ENCODE results near the gene ITPR1. TPM values are rescaled to one million over a fixed set of nuclear protein-coding genes. Genes with fewer than 3 reads are reported as not detected.
"Not testable (repeated sequence)": the region's sequence is repeated elsewhere in the genome, so short reads cannot be mapped to it uniquely, and the experiment has no call there.

Gene ITPR1
- polyA plus RNA-seq (ENCODE audit: insufficient read length) = 16.4 TPM

GRCh38 chr3:4493014-4493940 is at the start of gene ITPR1:
ITPR1 (plus strand) TSS chr3:4493348; CDS start chr3:4516492, 23,144 bp downstream.
- peak; percentile 97 for DNase-seq (ENCODE audit: low read depth)

- no peak for DNase-seq (ENCODE audit: low read depth)
These were observed 45.7 kb upstream of the ITPR1 start for GRCh38 chr3:4447295-4447999.

GRCh38 chr3:4448187-4448586 is 45.0 kb upstream of the ITPR1 start:
- DNase-seq (ENCODE audit: low read depth) = no peak

GRCh38 chr3:4449043-4449805 is 43.9 kb upstream of the ITPR1 start:
- DNase-seq (ENCODE audit: low read depth) = no peak

GRCh38 chr3:4454142-4454541 is 39.0 kb upstream of the ITPR1 start:
- DNase-seq (ENCODE audit: low read depth) = no peak

- not testable (repeated sequence) for DNase-seq (ENCODE audit: low read depth)
These were observed 36.4 kb upstream of the ITPR1 start for GRCh38 chr3:4456780-4457179.

- DNase-seq (ENCODE audit: low read depth) = no peak
These were observed 34.2 kb upstream of the ITPR1 start for GRCh38 chr3:4458961-4459360.

GRCh38 chr3:4460334-4460733 is 32.8 kb upstream of the ITPR1 start:
- DNase-seq (ENCODE audit: low read depth) = no peak

GRCh38 chr3:4461468-4462090 is 31.6 kb upstream of the ITPR1 start:
- DNase-seq (ENCODE audit: low read depth) = no peak

GRCh38 chr3:4462369-4463040 is 30.6 kb upstream of the ITPR1 start:
- no peak for DNase-seq (ENCODE audit: low read depth)

- no peak for DNase-seq (ENCODE audit: low read depth)
These were observed 28.6 kb upstream of the ITPR1 start for GRCh38 chr3:4464576-4464975.

GRCh38 chr3:4466741-4467521 is 26.2 kb upstream of the ITPR1 start, which contains the start of gene SUMF1:
SUMF1 (minus strand) TSS chr3:4467269; CDS start chr3:4467245, 24 bp downstream.
- peak; percentile 47 for DNase-seq (ENCODE audit: low read depth)

- DNase-seq (ENCODE audit: low read depth) = no peak
These were observed 25.7 kb upstream of the ITPR1 start for GRCh38 chr3:4467522-4467867.

GRCh38 chr3:4471907-4472306 is 21.2 kb upstream of the ITPR1 start:
- no peak for DNase-seq (ENCODE audit: low read depth)

GRCh38 chr3:4472312-4472711 is 20.8 kb upstream of the ITPR1 start:
- DNase-seq (ENCODE audit: low read depth) = no peak

GRCh38 chr3:4472766-4473165 is 20.4 kb upstream of the ITPR1 start:
- no peak for DNase-seq (ENCODE audit: low read depth)

- DNase-seq (ENCODE audit: low read depth) = no peak
These were observed 18.3 kb upstream of the ITPR1 start for GRCh38 chr3:4474683-4475490.

GRCh38 chr3:4475804-4476203 is 17.3 kb upstream of the ITPR1 start:
- DNase-seq (ENCODE audit: low read depth) = no peak

GRCh38 chr3:4476496-4476895 is 16.7 kb upstream of the ITPR1 start:
- DNase-seq (ENCODE audit: low read depth) = no peak
